ENCODE data around the gene GIPC1.

The GIPC1 gene

DNA sequence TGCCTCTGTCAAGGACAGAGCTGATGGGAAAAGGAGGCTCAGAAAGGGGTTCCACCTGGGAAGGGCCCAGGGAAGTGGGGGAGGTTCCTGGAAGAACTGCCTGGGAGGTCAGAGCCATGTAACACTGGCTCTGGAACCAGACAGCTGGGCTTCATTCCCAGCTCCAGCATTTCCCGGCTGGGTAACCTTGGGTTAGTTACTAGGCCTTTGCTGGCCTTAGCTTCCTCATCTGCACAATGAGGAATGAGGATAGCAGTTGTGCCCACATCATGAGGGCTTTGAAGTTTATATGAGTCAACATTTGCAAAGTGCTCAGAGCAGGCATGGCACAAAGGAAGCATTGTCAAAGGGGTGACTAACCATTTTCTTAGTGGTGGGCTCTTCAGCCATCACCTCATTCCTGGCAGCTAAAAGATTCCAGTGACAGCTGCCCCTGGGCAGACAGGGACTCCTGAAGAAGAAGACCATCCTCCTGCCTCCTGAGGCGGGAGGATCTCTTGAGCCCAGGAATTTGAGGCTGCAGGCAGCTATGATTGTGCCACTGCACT, 24.0 kb upstream of the GIPC1 start:
- Histone ChIP-seq H2BK120ac (ENCODE audit: low read depth, low read length) (no peak overlapping the region), H3K18ac (ENCODE audit: low read depth in 1 of 2, low read length in 2 of 2) (no peak overlapping the region), H3K4me3 (ENCODE audit: insufficient read depth in 1 of 2, low read depth in 1 of 2, low read length in 2 of 2) (no peak overlapping the region), H3K79me1 (replicated peaks; ENCODE audit: low read length, poor library complexity, severe bottlenecking) (no peaks in the 10 kb centered on the region), H3K4ac (ENCODE audit: low read depth in 1 of 2, low read length in 2 of 2) (peak overlapping the region in 1 of 2 experiments; percentile 35), H3K36me3 (ENCODE audit: control insufficient read depth in 1 of 2, insufficient read depth in 2 of 2, low read depth in 1 of 2, low read length in 2 of 2) (peaks cover 14 to 20% of the 10 kb centered on the region in 2 experiments), H2BK15ac (ENCODE audit: low read depth, poor library complexity, severe bottlenecking) (peak overlapping the region; percentile 26), H3K4me1 (ENCODE audit: control insufficient read depth, insufficient read depth, low read depth, low read length) (peaks cover 27% of the 10 kb centered on the region), H3K9me3 (ENCODE audit: control insufficient read depth, low read length) (no peaks in the 10 kb centered on the region), H2AFZ (ENCODE audit: low read depth, low read length) (no peak overlapping the region), H3K27me3 (ENCODE audit: control insufficient read depth in 1 of 2, insufficient read depth in 1 of 2, low read length in 2 of 2) (no peaks in the 10 kb centered on the region), H2AK5ac (ENCODE audit: low read length, severe bottlenecking) (peak overlapping the region; percentile 82), H4K8ac (ENCODE audit: low read length) (peak overlapping the region; percentile 75), H3K27ac (ENCODE audit: low read length, poor library complexity, severe bottlenecking) (peak overlapping the region; percentile 91), H2BK12ac (ENCODE audit: low read length in 2 of 2) (peak overlapping the region in 1 of 2 experiments; percentile 68), H3K23ac (ENCODE audit: low read length in 2 of 2) (no peak overlapping the region), H4K91ac (ENCODE audit: low read length) (no peak overlapping the region), H3K9ac (ENCODE audit: low read length) (peak overlapping the region; percentile 50), H2BK5ac (ENCODE audit: low read depth, low read length, poor library complexity, severe bottlenecking) (no peak overlapping the region), H3K14ac (ENCODE audit: low read length in 2 of 2) (no peak overlapping the region), H3K4me2 (ENCODE audit: low read length, poor library complexity, severe bottlenecking) (no peak overlapping the region)
- peak; percentile 79 for DNase-seq
- WGBS, result 29% methylated on average over 2 of the region's 2 CpGs

- Histone ChIP-seq H2BK12ac (ENCODE audit: low read length in 2 of 2) (peak overlapping the region; percentile 68 to 78), H4K91ac (ENCODE audit: low read length) (peak overlapping the region; percentile 61), H2BK120ac (ENCODE audit: low read depth, low read length) (peak overlapping the region; percentile 45), H3K4me3 (ENCODE audit: insufficient read depth in 1 of 2, low read depth in 1 of 2, low read length in 2 of 2) (no peak overlapping the region), H4K8ac (ENCODE audit: low read length) (peak overlapping the region; percentile 75), H3K36me3 (ENCODE audit: control insufficient read depth in 1 of 2, insufficient read depth in 2 of 2, low read depth in 1 of 2, low read length in 2 of 2) (peaks cover 19 to 26% of the 10 kb centered on the region in 2 experiments), H2BK5ac (ENCODE audit: low read depth, low read length, poor library complexity, severe bottlenecking) (no peak overlapping the region), H3K27me3 (ENCODE audit: control insufficient read depth in 1 of 2, insufficient read depth in 1 of 2, low read length in 2 of 2) (no peaks in the 10 kb centered on the region), H3K79me1 (replicated peaks; ENCODE audit: low read length, poor library complexity, severe bottlenecking) (peaks cover 3% of the 10 kb centered on the region), H3K14ac (ENCODE audit: low read length in 2 of 2) (no peak overlapping the region), H3K18ac (ENCODE audit: low read depth in 1 of 2, low read length in 2 of 2) (peak overlapping the region; percentile 30 to 53), H3K9me3 (ENCODE audit: control insufficient read depth, low read length) (no peaks in the 10 kb centered on the region), H2BK15ac (ENCODE audit: low read depth, poor library complexity, severe bottlenecking) (peak overlapping the region; percentile 86), H3K9ac (ENCODE audit: low read length) (peak overlapping the region; percentile 71), H2AK5ac (ENCODE audit: low read length, severe bottlenecking) (peak overlapping the region; percentile 82), H3K4me1 (ENCODE audit: control insufficient read depth, insufficient read depth, low read depth, low read length) (peaks cover 29% of the 10 kb centered on the region), H3K27ac (ENCODE audit: low read length, poor library complexity, severe bottlenecking) (peak overlapping the region; percentile 91), H3K23ac (ENCODE audit: low read length in 2 of 2) (no peak overlapping the region), H3K4me2 (ENCODE audit: low read length, poor library complexity, severe bottlenecking) (no peak overlapping the region), H3K4ac (ENCODE audit: low read depth in 1 of 2, low read length in 2 of 2) (peak overlapping the region; percentile 64), H2AFZ (ENCODE audit: low read depth, low read length) (no peak overlapping the region)
- DNase-seq, result no peak
- 99% methylated on average over 14 of the region's 22 CpGs for WGBS
Measured at GRCh38 chr19:14519245-14519859, 23.4 kb upstream of the GIPC1 start.

DNA sequence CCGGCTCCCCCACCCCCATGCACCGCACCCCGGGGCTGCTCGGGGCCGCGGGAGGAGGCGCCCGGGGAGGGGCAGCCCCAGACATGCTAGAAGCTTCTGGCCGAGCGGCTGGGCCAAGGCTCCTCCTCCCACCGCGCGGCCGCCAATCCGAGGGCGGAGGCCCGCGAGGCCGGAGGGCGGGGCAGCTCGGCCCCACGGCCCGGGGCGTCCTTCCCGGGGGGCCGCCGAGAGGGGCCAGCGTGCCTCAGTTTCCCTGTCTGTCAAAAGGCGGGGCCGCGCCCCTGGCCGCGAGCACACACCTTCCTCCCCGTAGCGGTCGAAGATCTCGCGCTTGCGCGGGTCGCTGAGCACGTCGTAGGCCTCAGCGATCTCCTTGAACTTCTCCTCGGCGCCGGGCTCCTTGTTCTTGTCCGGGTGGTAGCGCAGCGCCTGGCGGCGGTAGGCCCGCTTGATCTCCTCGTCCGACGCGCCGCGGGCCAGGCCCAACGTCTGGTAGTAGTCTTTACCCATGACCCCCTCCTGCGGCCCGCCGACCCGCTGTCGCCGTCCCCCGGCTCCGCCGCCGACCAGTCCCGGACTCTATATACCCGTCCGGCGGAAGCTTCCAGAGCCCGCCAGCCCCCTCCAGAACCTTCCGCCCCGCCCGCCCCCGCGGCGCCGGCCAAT, 22.0 kb upstream of the GIPC1 start, which contains the start of gene DNAJB1:
Gene DNAJB1, minus strand, starts transcription at position 558 of the 666 bp plus-strand sequence. Its CDS starts 48 bp downstream, at position 510.
- Histone ChIP-seq H2BK5ac (ENCODE audit: low read depth, low read length, poor library complexity, severe bottlenecking) (peak within 1 kb of the TSS; percentile 94), H3K4me2 (ENCODE audit: low read length, poor library complexity, severe bottlenecking) (peak within 1 kb of the TSS; percentile 83), H3K14ac (ENCODE audit: low read length in 2 of 2) (peak within 1 kb of the TSS in 1 of 2 experiments; percentile 99), H4K8ac (ENCODE audit: low read length) (peak within 1 kb of the TSS; percentile 91), H3K4ac (ENCODE audit: low read depth in 1 of 2, low read length in 2 of 2) (peak within 1 kb of the TSS; percentile 91 to 96), H2BK12ac (ENCODE audit: low read length in 2 of 2) (peak within 1 kb of the TSS; percentile 74 to 95), H2AK5ac (ENCODE audit: low read length, severe bottlenecking) (peak within 1 kb of the TSS; percentile 82), H2BK120ac (ENCODE audit: low read depth, low read length) (peak within 1 kb of the TSS; percentile 85), H3K23ac (ENCODE audit: low read length in 2 of 2) (peak within 1 kb of the TSS in 1 of 2 experiments; percentile 96), H3K4me1 (ENCODE audit: control insufficient read depth, insufficient read depth, low read depth, low read length) (peaks cover 30% of the 10 kb centered on the region), H3K4me3 (ENCODE audit: insufficient read depth in 1 of 2, low read depth in 1 of 2, low read length in 2 of 2) (peak within 1 kb of the TSS; percentile 89 to 99), H3K18ac (ENCODE audit: low read depth in 1 of 2, low read length in 2 of 2) (peak within 1 kb of the TSS; percentile 92 to 99), H3K27ac (ENCODE audit: low read length, poor library complexity, severe bottlenecking) (peak within 1 kb of the TSS; percentile 91), H3K27me3 (ENCODE audit: control insufficient read depth in 1 of 2, insufficient read depth in 1 of 2, low read length in 2 of 2) (no peaks in the 10 kb centered on the region), H3K36me3 (ENCODE audit: control insufficient read depth in 1 of 2, insufficient read depth in 2 of 2, low read depth in 1 of 2, low read length in 2 of 2) (peaks cover 32 to 39% of the 10 kb centered on the region in 2 experiments), H2AFZ (ENCODE audit: low read depth, low read length) (peak within 1 kb of the TSS; percentile 72), H4K91ac (ENCODE audit: low read length) (peak within 1 kb of the TSS; percentile 93), H3K9ac (ENCODE audit: low read length) (peak within 1 kb of the TSS; percentile 98), H3K79me1 (replicated peaks; ENCODE audit: low read length, poor library complexity, severe bottlenecking) (peaks cover 4% of the 10 kb centered on the region), H3K9me3 (ENCODE audit: control insufficient read depth, low read length) (no peaks in the 10 kb centered on the region), H2BK15ac (ENCODE audit: low read depth, poor library complexity, severe bottlenecking) (peak within 1 kb of the TSS; percentile 97)
- peak; percentile 92 for DNase-seq
- under 1% methylated on average over 43 of the region's 82 CpGs for WGBS

DNA sequence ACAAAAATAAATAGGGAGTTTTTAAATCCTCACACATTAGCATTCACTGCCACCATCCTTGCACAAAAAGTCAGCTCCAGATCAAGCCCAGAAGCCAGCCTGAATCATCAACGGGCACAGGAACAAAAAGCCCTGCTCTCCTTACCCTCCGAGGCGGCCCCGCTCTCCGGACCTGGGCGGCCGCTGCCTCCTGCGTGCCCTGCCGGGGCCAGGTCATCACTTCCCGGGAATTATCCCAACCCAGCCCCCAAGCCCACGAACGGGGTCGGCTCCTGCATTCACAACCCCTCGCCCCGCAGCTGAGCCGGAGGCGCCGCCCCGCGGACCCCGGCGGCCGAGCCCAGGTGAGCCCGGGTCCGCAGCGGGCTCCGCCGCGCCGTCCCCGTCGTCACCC, 21.5 kb upstream of the GIPC1 start:
- H3K4me2 ChIP-seq (ENCODE audit: low read length, poor library complexity, severe bottlenecking), result peak overlapping the region; percentile 83
- peak overlapping the region; percentile 30 for H2BK15ac ChIP-seq (ENCODE audit: low read depth, poor library complexity, severe bottlenecking)
- peak overlapping the region; percentile 89 to 99 for H3K4me3 ChIP-seq (ENCODE audit: insufficient read depth in 1 of 2, low read depth in 1 of 2, low read length in 2 of 2)
- H3K18ac ChIP-seq (ENCODE audit: low read depth in 1 of 2, low read length in 2 of 2), result peak overlapping the region in 1 of 2 experiments; percentile 91
- WGBS, result under 1% methylated on average over 25 of the region's 32 CpGs
- H2BK12ac ChIP-seq (ENCODE audit: low read length in 2 of 2), result peak overlapping the region in 1 of 2 experiments; percentile 67
- peak overlapping the region in 1 of 2 experiments; percentile 85 for H3K4ac ChIP-seq (ENCODE audit: low read depth in 1 of 2, low read length in 2 of 2)
- no peaks in the 10 kb centered on the region for H3K9me3 ChIP-seq (ENCODE audit: control insufficient read depth, low read length)
- H4K91ac ChIP-seq (ENCODE audit: low read length), result no peak overlapping the region
- H3K14ac ChIP-seq (ENCODE audit: low read length in 2 of 2), result peak overlapping the region in 1 of 2 experiments; percentile 39
- H2AFZ ChIP-seq (ENCODE audit: low read depth, low read length), result no peak overlapping the region
- no peak overlapping the region for H2AK5ac ChIP-seq (ENCODE audit: low read length, severe bottlenecking)
- H3K36me3 ChIP-seq (ENCODE audit: control insufficient read depth in 1 of 2, insufficient read depth in 2 of 2, low read depth in 1 of 2, low read length in 2 of 2), result peaks cover 32 to 39% of the 10 kb centered on the region in 2 experiments
- peak overlapping the region in 1 of 2 experiments; percentile 96 for H3K23ac ChIP-seq (ENCODE audit: low read length in 2 of 2)
- H3K9ac ChIP-seq (ENCODE audit: low read length), result peak overlapping the region; percentile 98
- H3K79me1 ChIP-seq (replicated peaks; ENCODE audit: low read length, poor library complexity, severe bottlenecking), result peaks cover 7% of the 10 kb centered on the region
- H4K8ac ChIP-seq (ENCODE audit: low read length), result no peak overlapping the region
- DNase-seq, result no peak
- H3K4me1 ChIP-seq (ENCODE audit: control insufficient read depth, insufficient read depth, low read depth, low read length), result peaks cover 30% of the 10 kb centered on the region
- no peak overlapping the region for H2BK120ac ChIP-seq (ENCODE audit: low read depth, low read length)
- peak overlapping the region; percentile 36 for H2BK5ac ChIP-seq (ENCODE audit: low read depth, low read length, poor library complexity, severe bottlenecking)
- no peaks in the 10 kb centered on the region for H3K27me3 ChIP-seq (ENCODE audit: control insufficient read depth in 1 of 2, insufficient read depth in 1 of 2, low read length in 2 of 2)
- peak overlapping the region; percentile 31 for H3K27ac ChIP-seq (ENCODE audit: low read length, poor library complexity, severe bottlenecking)
